Ammon's horn (tissue), 1 donor: ENCODE measurements around the gene KCNC3.

Experiments used
- DNase-seq: peaks from one replicate; pipeline ENCODE4 v3.0.0-alpha.2; 2016; ENCODE audit warnings: low spot score

Gene KCNC3

DNA sequence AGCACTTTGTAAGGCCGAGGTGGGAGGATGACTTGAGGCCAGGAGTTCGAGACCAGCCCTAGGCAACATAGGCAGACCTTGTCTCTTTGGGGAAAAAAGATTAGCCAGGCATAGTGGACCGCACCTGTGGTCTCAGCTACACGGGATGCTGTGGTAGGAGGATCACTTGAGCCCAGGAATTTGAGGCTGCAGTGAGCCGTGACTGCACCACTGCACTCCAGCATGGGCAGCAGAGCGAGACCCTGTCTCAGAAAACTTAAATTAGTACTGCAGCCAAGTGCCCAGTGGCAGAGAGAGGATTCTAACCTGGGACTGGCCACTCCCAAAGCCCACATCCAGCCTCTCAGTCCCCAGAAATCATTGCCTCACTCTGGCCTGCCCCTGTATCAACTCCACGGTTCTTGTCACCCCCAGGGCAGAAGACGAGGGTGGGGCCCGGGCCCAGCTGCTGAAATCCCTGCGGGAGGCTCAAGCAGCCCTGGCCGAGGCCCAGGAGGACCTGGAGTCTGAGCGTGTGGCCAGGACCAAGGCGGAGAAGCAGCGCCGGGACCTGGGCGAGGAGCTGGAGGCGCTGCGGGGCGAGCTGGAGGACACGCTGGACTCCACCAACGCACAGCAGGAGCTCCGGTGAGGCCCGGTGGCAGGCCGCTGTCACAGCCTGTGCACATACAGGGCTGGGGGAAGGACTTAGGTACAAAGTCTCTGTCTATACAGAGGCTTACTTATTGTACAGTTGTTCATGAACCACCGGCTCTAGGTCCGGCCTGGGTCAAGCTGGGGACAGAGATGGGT, 53.4 kb downstream of the KCNC3 start:
- no peak for DNase-seq

DNA sequence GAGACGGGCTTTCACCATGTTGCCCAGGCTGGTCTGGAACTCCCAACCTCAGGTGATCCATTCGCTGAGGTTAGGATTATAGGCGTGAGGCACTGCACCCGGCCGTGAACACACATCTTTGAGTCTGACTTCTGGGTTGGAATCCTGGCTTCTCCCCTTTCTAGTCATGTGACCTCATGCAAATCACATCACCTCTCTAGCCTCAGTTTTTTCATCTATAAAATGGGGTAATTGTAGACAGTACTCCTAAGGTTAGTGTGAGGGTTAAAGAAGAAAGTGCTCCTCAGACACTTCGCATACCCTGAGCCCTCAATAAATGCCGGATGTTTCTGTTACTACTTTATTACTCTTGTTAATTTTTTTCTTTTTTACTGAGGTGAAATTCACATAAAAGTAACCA, 55.4 kb downstream of the KCNC3 start:
- no peak for DNase-seq

DNA sequence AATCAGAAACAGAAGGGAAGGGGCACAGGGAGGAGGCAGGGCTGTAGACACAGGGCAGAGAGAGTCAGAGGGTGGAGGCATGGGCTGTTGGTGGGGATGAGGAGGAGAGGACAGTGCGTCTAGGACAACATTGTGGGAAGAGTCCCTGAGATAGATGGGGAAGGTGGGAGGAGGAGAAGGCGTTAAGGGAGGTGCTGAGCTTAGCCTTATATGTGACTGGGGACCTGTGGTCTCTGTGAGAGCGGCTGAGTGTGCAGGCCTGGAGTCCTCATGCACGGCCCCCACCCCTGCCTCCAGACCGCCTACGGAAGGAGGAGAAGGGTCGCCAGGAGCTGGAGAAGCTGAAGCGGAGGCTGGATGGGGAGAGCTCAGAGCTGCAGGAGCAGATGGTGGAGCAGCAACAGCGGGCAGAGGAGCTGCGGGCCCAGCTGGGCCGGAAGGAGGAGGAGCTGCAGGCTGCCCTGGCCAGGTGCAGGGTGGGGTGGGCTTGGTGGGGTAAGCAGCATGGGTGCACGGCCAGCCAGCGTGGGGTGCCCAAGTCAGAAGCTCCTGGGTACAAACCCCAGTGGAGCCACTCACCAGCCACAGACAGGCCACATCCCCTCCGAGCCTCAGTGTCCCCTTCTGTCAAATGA, 56.8 kb downstream of the KCNC3 start:
- no peak for DNase-seq

- no peak for DNase-seq
Measured at GRCh38 chr19:50269653-50270052, 59.5 kb downstream of the KCNC3 start.

GRCh38 chr19:50268501-50268900, 60.7 kb downstream of the KCNC3 start:
- no peak for DNase-seq

- peak; percentile 41 for DNase-seq
Measured at GRCh38 chr19:50268041-50268440, 61.1 kb downstream of the KCNC3 start.

- DNase-seq = no peak
Measured at GRCh38 chr19:50266896-50267295, 62.3 kb downstream of the KCNC3 start.

DNA sequence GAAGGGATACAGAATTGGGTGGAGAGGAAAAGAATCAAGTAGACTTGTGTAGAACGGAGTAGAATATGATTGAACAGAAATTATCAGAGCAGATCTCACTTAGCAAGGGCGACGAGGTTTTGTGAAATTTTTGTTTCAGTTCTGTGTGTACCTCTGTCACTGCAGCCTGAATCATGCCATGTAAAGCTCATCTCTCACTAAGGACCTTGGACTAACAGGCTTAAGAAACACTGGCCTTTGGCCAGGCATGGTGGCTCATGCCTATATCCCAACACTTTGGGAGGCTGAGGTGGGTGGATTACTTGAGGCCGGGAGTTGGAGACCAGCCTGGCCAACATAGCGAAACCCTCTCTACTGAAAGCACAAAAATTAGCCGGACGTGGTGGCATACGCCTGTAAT, 63.1 kb downstream of the KCNC3 start:
- DNase-seq = no peak

GRCh38 chr19:50264483-50265186, 64.5 kb downstream of the KCNC3 start:
- DNase-seq = no peak

DNA sequence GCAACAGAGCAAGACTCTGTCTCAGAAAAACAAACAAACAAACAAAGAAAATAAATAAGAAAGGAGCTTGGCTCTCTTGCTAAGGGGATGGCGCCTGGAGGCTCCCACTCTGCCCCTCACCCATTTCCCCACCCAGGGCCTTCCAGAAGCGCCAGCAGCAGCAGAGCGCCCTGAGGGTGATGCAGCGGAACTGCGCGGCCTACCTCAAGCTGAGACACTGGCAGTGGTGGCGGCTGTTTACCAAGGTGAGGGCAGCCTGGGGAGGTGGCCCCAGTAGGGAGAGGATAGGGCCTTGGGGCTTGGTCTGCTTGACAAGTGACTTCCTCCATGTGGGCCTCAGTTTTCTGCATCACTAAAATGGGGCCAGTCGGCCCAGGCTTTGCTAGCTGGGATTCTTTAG, 66.0 kb downstream of the KCNC3 start:
- no peak for DNase-seq
